HG03469 (cell line): ENCODE data around the gene YAE1.

Source experiments
- ATAC-seq: cut with Tn5 transposase; IDR thresholded peaks from one replicate; pipeline ENCODE4 v1.9.1; 2021; ENCODE audit warnings: mild to moderate bottlenecking, moderate library complexity, moderate number of reproducible peaks; ENCODE audit not compliant: unreplicated experiment

The YAE1 gene

GRCh38 chr7:39606352-39606751 lies 40.1 kb downstream of the YAE1 start:
- ATAC-seq = no peak

- no peak for ATAC-seq
These were observed 40.7 kb downstream of the YAE1 start for GRCh38 chr7:39606941-39607340.

GRCh38 chr7:39607865-39608264 lies 41.7 kb downstream of the YAE1 start:
- no peak for ATAC-seq

- ATAC-seq = no peak
These were observed 42.1 kb downstream of the YAE1 start for GRCh38 chr7:39608278-39608677.

GRCh38 chr7:39609113-39609934 lies 43.1 kb downstream of the YAE1 start:
- ATAC-seq = peak; percentile 30

GRCh38 chr7:39609935-39610263 lies 43.7 kb downstream of the YAE1 start:
- ATAC-seq = no peak

- no peak for ATAC-seq
These were observed 47.4 kb downstream of the YAE1 start for GRCh38 chr7:39613577-39613976.

GRCh38 chr7:39614299-39614698 lies 48.1 kb downstream of the YAE1 start:
- no peak for ATAC-seq

GRCh38 chr7:39615350-39615975 lies 49.3 kb downstream of the YAE1 start:
- ATAC-seq = no peak

- no peak for ATAC-seq
These were observed 49.9 kb downstream of the YAE1 start for GRCh38 chr7:39616138-39616537.

- ATAC-seq = no peak
These were observed 50.8 kb downstream of the YAE1 start for GRCh38 chr7:39617005-39617404.

- ATAC-seq = no peak
These were observed 52.7 kb downstream of the YAE1 start for GRCh38 chr7:39618868-39619267.

GRCh38 chr7:39620486-39620885 lies 54.3 kb downstream of the YAE1 start:
- no peak for ATAC-seq

- ATAC-seq = no peak
These were observed 55.1 kb downstream of the YAE1 start for GRCh38 chr7:39621261-39621660.

- no peak for ATAC-seq
These were observed 55.7 kb downstream of the YAE1 start for GRCh38 chr7:39621784-39622411.
